T-helper 9 cell (primary cell): ENCODE measurements around the gene ACTR6.
A peak's percentile ranks its signal among the peaks of the same experiment; 100 is the strongest.
"Not testable (repeated sequence)": the region's sequence is repeated elsewhere in the genome, so short reads cannot be mapped to it uniquely, and the experiment has no call there.

Experiments
- DNase-seq: peaks from one replicate; pipeline ENCODE4 v3.0.0-alpha.2; 2020

The ACTR6 gene

DNA sequence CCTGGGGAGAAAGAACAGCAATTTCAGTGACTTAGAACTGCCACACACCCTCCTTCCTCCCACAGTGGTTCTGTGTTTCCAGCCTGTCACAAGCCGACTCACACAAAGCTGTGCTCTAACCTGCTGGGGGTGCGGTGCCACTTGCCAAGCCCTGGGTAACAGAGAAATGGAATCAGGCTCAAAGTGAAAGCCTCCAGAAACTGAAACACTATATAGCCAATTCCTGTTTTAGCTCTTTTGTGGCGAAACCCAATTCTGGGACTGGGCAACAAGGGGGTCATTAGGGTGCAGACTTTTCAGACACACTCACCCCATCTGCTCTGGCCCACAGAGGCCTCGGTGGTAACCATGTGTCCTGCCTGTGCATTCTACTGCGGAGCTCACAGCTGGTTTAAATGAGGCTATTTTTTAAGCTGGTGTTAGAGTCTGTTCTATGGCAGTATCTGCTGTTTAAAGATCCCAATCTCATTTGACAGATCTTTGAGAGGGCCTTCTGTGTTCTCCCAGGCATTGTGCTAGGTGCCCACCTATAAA, 15.2 kb upstream of the ACTR6 start:
- no peak for DNase-seq

DNA sequence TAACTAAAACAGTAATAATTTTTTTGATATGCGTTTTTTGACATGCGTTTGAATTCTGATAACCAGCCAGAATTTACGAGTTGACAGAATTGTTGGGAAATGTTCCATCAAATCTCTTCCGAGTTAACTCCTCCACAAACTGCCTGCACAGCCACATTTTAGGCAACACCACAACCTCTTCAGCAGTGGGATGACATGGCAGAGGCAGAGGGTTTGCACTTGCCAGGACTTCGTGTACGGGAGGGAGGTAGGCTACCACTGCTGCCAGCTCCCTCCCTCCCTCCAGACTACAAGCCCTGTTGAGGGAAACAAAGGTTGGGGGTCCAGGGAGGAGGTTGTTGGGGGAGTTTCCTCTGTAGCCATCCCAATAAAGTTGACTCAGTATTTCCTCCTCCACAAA, 14.5 kb upstream of the ACTR6 start:
- no peak for DNase-seq

DNA sequence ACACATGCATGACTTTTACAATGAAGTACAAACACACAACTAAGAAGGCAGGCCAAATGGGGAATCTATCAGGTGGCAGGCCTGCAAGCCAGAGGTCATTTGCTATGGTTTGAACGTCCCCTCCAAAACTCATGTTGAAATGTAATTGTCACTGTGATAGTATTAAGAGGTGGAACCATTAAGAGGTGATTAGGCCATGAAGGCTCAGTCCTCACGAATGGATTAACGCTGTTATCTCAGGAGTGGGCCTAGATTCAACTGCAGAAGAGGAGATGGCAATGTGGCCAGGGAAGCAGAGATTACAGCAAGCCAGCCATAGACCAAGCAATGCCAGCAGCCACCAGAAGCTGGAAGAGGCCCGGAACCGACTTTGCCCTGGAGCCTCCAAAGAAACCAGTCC, 13.5 kb upstream of the ACTR6 start:
- no peak for DNase-seq

DNA sequence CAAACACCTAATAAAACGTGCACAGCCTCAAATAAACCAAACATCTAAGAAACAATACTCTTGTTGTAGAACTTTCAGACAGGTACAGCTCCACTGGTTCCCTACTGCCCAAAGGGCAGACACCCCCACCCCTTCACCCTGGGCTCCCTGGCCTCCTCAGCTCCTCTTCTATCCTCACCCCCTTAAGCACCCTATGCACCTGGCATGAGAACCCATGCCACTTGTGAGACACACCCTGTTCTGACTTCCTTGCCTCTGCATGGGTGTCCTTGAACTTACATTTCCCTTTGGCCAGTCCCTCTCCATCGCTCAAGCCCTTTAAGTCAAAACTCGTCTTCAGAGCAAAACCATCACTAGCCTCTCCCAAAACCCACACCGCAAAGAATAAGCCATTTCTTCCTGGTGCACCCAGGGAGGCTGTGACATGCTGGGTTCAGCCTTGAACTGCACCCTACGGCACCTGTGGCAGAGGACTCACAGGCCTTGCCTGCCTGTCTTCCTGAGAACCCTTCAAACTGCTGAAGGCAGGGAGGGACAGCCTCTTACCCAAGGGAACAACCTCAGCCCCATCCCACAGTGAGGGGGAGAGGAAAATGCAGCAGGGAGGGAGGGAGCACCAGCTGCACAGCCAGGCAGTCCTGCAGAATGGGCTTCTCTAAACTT, 12.6 kb upstream of the ACTR6 start:
- DNase-seq: no peak

DNA sequence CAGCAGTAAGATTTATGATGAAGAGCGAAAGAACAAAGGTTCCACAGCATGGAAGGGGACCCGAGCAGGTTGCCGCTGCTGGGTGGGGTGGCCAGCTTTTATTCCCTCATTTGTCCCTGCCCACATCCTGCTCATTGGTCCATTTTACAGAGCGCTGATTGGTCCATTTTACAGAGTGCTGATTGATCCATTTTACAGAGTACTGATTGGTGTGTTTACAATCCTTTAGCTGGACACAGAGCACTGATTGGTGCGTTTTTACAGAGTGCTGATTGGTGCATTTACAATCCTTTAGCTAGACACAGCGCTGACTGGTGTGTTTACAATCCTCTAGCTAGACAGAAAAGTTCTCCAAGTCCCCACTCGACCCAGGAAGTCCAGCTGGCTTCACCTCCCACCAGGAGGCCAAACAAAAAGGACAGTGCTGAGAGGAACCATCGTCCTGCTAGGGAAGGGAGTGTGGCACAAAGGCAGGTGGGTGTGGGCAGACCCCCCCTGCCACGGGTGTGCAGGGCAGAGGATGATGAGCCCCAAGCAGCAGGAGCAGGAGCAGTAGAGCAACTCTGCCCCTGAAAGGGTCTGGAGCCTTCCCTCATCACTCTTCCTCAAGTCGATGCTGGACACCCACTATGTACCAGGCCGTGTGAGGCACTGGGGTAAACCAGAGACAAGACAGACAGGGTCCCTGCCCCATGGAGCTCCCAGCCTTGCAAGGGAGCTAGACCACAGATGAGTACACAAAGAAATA, 11.6 kb upstream of the ACTR6 start:
- not testable (repeated sequence) for DNase-seq

DNA sequence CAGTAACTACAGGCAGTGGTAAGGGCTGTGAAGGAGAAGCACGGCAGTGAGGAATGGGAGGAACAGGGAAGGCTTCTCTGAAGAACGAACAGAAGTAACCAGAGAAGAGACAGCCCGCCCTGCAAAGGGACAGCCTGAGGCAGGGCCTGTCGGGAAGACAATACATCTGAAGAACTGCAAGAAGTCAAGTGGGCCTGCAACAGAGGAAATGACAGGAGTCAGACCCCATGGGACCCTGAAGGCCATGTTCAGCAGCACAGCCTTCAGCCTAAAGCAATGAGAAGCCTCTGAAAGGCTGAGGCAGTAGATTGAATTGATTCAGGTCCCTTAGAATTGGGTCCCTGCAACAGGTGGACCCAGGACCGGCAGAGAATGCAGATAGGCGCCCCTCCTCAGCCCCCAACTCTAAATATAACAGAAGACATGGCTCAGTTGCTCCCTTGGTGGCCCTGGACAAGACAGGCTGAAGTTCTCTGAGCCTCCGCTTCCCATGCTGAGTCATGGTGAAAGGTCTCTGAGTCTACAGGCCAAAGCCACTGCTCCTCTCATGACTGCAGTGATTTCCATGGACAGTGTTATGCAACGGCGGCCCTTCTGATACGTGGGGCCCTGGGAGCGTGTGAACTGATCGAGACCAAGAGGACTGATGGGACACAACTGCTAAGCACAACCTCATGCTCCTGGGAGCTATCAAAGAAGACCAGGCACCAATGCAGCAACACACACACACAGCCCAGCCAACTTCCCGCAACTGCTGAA, 10.8 kb upstream of the ACTR6 start:
- no peak for DNase-seq

DNA sequence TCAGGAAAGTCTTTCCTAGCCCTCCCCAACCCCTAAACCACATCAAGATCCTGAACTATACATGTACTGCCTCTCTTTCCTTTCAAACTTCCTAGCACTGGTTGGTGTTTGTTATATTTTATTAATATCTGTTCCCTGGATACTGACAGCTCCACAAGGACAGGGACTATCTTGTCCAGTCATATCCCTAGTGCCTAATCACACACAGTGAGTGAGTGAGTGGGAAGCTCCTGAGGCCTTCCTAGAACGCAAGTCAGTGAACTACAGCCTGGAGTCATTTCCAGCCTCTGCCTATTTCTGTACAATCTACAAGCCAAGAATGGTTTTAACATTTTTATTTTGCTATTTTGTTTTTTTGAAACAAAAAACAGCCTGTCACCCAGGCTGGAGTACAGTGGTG, 7.5 kb upstream of the ACTR6 start:
- DNase-seq: no peak

DNA sequence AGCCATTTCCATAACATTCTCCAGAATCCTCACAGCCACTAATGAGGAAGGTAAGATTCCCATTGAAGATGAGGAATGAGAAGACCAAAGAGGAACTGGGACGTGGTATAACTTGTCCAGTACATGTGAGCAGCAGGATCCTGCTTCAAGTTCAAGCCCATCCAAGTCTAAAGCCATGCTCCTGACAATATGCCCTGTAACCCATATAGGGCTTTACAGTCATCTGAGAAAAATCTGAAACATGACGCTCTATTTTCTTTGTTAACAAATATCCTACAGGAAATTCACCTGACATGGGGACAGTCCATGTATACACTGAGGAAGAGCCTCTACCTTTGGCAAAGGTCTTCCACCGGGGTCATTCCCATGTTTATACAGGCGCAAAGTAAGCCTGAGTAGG, 3.1 kb upstream of the ACTR6 start:
- no peak for DNase-seq

DNA sequence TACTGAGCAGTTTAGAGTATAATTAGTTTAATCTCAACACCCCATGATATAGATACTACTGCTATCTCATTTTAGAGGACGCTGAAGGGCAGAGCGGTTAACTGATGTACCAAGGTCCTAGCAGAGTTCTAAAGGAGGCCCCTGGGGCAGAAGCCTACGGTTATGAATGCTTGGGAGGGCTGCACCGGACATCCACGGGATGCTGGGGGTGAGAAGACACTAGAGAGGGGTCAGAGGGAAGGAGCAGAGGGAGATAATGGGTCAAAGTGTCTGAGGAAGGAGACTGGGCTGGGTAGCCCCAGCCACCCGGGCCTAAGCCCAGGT, 1.6 kb upstream of the ACTR6 start:
- no peak for DNase-seq

DNA sequence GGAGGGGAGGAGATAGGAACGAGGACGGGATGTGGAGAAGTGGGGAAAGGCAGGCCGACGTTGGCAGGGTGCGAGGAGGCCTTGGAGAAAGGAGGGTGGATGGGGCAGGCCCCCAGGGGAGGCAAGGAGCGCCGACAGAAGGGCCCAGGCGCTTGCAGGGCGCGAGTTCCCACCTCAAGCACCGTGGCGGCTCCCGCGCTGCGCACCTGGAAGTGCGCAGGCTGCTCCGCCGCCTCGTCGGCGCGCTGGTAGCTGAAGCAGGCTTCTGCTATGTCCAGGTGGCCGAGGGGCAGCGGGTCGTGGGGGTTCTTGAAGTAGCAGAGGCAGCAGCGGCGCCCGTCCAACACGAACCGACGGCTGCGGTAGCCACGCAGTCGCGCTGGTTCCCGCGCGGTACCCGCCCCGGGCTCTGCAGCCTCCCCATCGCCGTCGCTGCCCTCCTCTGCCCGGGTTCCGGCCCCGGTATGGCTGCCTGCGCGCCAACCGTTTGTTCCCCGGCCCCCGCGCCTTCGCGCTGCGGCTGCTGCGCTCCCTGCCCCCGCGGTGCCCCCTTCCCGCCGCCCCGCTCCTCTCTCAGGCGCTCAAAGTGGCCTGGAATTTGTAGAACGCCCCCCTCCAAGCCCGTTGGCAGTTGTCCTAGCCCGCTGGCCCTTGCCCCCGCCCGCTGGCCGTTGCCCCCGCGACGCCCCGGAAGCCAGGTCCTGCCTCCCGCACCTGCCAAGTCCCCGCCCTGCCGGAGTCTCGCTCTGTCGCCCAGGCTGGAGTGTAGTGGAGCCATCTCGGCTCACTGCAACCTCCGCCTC, 1.1 kb upstream of the ACTR6 start:
- peak; percentile 73 for DNase-seq

DNA sequence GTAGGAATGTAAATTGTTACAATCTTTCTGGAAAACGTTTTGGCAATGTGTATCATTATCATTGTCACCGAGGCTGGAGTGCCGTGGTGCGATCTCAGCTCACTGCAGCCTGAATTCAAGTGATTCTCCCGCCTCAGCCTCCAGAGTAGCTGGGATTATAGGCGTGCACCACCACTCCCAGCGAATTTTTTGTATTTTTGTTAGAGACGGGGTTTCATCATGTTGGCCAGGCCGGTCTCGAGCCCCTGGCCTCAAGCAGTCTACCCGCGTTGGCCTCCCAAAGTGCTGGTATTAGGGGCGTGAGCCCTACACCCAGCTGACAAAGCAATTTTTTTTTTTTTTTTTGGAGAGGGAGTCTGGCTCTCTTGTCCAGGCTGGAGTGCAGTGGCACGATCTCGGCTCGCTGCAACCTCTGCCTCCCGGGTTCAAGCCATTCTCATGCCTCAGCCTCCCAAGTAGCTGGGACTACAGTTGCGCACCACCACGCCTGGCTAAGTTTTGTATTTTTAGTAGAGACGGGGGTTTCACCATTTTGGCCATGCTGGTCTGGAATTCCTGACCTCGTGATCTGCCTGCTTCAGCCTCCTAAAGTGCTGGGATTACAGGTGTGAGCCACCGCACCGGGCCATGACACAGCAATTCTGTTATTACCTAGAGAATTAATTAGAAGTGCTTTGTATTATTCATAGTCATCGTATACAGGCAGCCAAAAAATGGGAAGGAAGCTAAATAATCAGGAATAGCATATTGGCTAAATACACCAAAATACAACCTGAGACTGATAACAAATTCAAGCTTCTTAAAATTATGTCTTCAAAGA, 1.2 kb downstream of the ACTR6 start:
- no peak for DNase-seq

DNA sequence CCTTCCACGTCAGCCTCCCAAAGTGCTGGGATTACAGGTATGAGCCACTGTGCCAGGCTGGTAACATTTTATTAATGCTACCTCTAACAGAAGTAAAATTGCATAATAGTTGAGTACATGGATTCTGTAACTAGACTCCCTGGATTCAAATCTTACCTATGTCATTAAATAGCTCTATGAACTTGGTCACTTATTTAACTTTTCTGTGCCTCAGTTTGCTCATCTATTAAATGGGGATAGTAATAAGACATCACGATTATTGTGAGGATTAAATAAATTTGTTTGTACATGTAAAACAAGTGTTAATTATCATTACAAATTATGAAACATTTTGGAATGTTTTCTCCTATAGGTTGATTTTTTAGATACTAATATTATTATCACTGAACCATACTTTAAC, 6.7 kb downstream of the ACTR6 start:
- no peak for DNase-seq

DNA sequence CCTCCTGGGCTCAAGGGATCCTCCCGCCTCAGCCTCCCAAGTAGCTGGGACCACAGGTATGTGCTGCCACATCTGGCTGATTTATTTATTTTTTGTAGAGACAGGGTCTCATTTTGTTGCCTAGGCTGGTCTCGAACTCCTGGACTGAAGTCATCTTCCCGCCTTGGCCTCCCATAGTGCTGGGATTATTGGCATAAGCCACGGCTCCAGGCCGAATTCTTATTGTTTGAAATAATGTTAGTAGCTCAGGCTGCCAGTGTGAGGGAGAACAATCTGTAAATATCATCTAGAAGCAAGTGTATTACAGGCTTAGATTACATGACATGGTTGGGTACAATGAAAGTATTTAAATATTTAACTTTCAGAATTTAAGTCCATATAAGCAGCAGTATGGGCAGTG, 8.2 kb downstream of the ACTR6 start:
- DNase-seq: no peak

DNA sequence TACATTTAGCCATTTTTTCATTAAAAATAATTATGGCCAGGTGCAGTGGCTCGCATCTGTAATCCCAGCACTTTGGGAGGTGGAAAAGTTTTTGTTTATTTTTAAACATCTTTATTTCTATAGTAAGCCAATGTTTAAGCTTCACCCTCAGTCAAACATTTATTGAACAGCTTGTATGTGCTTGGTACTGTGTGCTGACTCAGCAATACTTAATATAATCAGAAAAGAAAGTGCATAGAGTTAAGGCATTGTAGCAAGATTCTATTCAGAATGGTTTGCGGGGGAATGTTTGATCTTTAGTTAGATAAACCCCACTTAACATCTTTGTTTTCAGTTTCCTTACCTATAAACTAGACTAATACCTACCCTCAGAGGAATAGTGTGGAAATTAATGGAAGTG, 11.1 kb downstream of the ACTR6 start:
- no peak for DNase-seq

DNA sequence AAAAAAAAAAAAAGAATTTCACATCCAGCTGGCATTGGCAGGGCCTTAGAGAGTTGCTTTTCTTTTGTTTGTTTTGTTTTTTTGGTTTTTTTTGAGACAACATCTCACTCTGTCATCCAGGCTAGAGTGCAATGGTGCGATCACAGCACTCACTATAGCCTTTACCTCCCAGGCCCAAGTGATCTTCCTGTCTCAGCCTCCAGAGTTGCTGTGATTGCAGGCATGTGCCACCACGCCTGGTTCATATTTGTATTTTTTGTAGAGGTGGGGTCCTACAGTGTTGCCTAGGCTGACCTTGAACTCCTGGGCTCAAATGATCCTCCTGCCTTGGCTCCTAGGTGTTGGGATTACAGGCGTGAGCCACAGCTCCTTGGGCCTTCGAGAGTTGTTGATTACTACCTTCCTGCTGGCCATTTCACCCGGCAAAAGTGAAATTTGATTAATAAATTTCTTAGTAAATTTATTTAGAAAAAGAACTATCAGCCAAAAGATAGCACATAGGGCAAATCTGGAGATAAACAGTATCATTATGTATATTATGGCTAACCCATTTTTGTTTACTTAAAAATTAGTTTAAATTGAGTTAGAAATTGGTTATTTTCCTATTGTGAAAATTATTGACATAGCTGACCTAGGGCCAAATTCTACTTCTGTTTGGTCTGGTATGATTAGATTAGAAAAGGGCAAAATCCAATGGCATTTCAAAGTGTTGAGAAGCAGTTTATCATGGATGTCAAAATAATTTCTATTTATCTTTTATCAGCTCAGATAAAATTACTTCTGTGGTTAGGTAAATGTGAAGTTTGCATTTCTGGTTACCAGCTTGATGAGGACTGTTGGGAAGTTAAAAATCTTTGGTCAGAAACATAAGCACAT, 12.6 kb downstream of the ACTR6 start:
- no peak for DNase-seq

DNA sequence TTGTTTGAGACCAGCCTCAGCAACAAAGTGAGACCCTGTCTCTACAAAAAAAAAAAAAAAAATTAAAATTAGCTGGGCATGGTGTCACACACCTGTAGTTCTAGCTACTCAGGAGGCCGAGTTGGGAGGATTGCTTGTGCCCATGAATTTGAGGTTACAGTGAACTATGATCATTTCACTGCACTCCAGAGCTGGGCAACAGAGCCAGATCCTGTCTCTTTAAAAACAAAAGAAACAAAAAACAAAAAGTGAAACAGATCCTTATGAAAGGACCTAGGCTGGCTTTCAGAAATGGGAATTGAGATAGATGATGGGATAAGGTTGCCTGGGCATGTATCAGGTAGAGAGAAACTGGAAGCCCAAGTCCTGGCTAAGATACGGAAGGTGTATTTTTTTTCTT, 13.9 kb downstream of the ACTR6 start:
- no peak for DNase-seq

DNA sequence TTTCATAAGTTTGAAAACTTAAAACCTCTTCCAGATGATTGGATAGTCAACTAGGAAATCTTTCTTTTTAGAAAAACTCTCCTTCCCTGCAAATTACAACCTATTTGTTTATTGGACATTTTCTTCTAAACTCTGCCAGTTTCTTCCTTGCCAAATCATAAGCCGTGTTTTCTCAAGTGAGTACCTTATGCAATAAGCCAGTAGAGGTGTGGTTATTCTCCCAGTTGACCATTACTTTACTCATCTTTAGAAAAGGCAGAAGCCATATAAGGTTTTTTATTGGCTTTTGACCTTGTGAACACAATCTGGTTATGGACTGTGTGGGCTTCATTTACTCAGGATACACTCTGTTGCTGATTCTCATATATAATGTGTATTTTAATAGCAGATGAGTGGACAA, 14.6 kb downstream of the ACTR6 start:
- no peak for DNase-seq

DNA sequence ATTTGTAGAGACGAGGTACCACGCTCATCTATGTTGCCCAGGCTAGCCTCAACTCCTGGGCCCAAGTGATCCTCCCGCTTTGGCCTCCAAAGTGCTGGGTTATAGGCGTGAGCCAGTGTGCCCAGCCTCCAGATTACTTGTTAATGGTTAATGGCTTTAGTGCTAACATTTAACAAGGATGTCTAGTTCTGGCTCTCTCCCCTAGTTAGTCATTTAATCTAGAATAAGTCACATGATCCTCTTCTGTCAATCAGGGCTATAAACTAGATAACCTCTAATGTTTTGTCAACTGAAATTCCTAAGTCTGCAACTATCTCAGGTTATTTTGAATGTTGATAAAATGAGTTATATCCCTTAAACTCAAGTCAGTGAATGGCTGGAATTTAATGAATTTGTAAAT, 15.7 kb downstream of the ACTR6 start:
- no peak for DNase-seq

DNA sequence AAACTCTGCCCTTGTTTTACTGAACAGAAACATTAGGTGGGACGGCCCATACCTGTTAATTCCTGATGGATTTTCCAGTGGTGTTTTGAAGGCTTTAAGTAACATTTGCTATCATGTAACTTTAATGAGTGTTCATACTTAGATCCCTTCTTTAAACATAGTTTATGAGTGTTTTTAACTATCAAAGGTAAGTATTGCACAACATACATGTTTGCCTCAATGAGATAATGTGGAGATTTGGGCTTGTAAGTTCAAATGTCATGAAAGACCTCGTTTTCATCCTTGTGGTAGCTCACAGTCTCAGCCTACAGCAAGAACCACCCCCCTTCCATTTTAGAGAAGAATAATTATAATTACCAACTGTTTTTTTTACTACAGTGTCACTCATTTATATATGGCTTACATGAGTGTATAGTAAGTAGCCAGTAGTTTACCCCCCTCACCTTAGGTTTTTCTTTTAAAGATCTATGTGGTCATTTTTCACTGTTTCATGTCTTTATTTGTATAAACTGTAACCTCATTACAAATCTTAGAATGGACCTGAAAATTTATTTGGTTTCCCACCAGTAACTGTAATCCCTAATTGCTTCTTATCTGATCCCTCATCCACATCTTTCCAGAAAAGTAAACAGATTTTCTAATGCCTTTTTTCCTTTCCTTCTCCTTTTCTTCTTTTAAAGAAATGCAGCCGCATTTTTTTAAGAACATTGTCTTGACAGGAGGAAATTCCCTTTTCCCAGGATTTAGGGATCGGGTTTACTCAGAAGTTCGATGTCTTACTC, 18.9 kb downstream of the ACTR6 start:
- DNase-seq: no peak

DNA sequence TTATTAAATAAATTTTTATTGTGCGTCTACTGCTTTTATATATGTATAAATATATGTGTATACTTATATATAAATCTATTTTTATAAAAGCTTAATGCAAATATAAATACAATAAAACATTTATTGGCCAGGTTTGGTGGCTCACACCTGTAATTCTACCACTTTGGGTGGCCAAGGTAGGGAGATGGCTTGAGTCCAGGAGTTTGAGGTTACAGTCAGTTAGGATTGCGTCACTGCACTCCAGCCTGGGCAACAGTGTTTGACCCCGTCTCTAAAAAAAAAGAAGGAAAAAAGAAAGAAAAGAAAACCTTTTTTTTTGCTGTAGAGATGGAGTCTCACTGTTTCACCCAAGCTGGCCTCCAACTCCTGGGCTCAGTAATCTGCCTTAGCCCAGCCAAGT, 20.9 kb downstream of the ACTR6 start:
- no peak for DNase-seq
